AG08395 (cell line): ENCODE results near the gene PARP8.
"Not testable (repeated sequence)": the region's sequence is repeated elsewhere in the genome, so short reads cannot be mapped to it uniquely, and the experiment has no call there.

Experiments used
- DNase-seq: peaks from one replicate; pipeline ENCODE4 v3.0.0; 2012; ENCODE audit warnings: mixed read lengths, low spot score

PARP8 gene

GRCh38 chr5:50786073-50786472, 119.6 kb downstream of the PARP8 start:
- no peak for DNase-seq

- no peak for DNase-seq
Measured at GRCh38 chr5:50791813-50792212, 125.4 kb downstream of the PARP8 start.

GRCh38 chr5:50792843-50793242, 126.4 kb downstream of the PARP8 start:
- DNase-seq = no peak

- DNase-seq = no peak
Measured at GRCh38 chr5:50794812-50795211, 128.4 kb downstream of the PARP8 start.

GRCh38 chr5:50798002-50798401, 131.6 kb downstream of the PARP8 start:
- no peak for DNase-seq

GRCh38 chr5:50799596-50799995, 133.2 kb downstream of the PARP8 start:
- DNase-seq = no peak

GRCh38 chr5:50800410-50800809, 134.0 kb downstream of the PARP8 start:
- no peak for DNase-seq

GRCh38 chr5:50807661-50808060, 141.2 kb downstream of the PARP8 start:
- no peak for DNase-seq

- no peak for DNase-seq
Measured at GRCh38 chr5:50808406-50808805, 142.0 kb downstream of the PARP8 start.

- DNase-seq = not testable (repeated sequence)
Measured at GRCh38 chr5:50811746-50812145, 145.3 kb downstream of the PARP8 start.

- DNase-seq = no peak
Measured at GRCh38 chr5:50813691-50814090, 147.3 kb downstream of the PARP8 start.

GRCh38 chr5:50814556-50814955, 148.1 kb downstream of the PARP8 start:
- DNase-seq = no peak

GRCh38 chr5:50822046-50822445, 155.6 kb downstream of the PARP8 start:
- DNase-seq = no peak

GRCh38 chr5:50822761-50823160, 156.3 kb downstream of the PARP8 start:
- DNase-seq = no peak

- DNase-seq = no peak
Measured at GRCh38 chr5:50823568-50823967, 157.1 kb downstream of the PARP8 start.

GRCh38 chr5:50824109-50824508, 157.7 kb downstream of the PARP8 start:
- DNase-seq = no peak

GRCh38 chr5:50827516-50828247, 161.2 kb downstream of the PARP8 start:
- no peak for DNase-seq

- DNase-seq = no peak
Measured at GRCh38 chr5:50829023-50829422, 162.6 kb downstream of the PARP8 start.

- DNase-seq = no peak
Measured at GRCh38 chr5:50832657-50833284, 166.3 kb downstream of the PARP8 start.

GRCh38 chr5:50836356-50836755, 169.9 kb downstream of the PARP8 start:
- DNase-seq = no peak

GRCh38 chr5:50839472-50839871, 173.0 kb downstream of the PARP8 start:
- DNase-seq = no peak

GRCh38 chr5:50843091-50843490, 176.7 kb downstream of the PARP8 start:
- no peak for DNase-seq

- no peak for DNase-seq
Measured at GRCh38 chr5:50846261-50846660, 179.8 kb downstream of the PARP8 start.

- DNase-seq = no peak
Measured at GRCh38 chr5:50849554-50849953, 183.1 kb downstream of the PARP8 start.
